ENCODE data around the gene OLA1.

The OLA1 gene

GRCh38 chr2:174153757-174154680 is 94.3 kb downstream of the OLA1 start:
- WGBS, result 88% methylated on average over 7 of the region's 8 CpGs
- Histone ChIP-seq H3K27me3 (ENCODE audit: insufficient read depth, low read length) (no peaks in the 10 kb centered on the region), H3K27ac (ENCODE audit: low read depth, low read length) (no peak overlapping the region), H3K9me3 (ENCODE audit: insufficient read depth, low read depth, low read length) (no peaks in the 10 kb centered on the region), H3K4me1 (ENCODE audit: insufficient read depth, low read length) (peaks cover 5% of the 10 kb centered on the region; the same call in 1 of the 2 replicates), H3K4me3 (ENCODE audit: low read length) (no peak overlapping the region), H3K9ac (ENCODE audit: low read depth, low read length) (no peak overlapping the region), H3K36me3 (ENCODE audit: insufficient read depth, low read length) (peaks cover 2% of the 10 kb centered on the region; the same call in 1 of the 2 replicates)

- WGBS, result 95% methylated on average over 2 of the region's 2 CpGs
- Histone ChIP-seq H3K4me3 (ENCODE audit: low read length) (no peak overlapping the region), H3K4me1 (ENCODE audit: insufficient read depth, low read length) (peaks cover 5% of the 10 kb centered on the region; the same call in 1 of the 2 replicates), H3K27me3 (ENCODE audit: insufficient read depth, low read length) (no peaks in the 10 kb centered on the region), H3K36me3 (ENCODE audit: insufficient read depth, low read length) (no peaks in the 10 kb centered on the region), H3K9ac (ENCODE audit: low read depth, low read length) (no peak overlapping the region), H3K9me3 (ENCODE audit: insufficient read depth, low read depth, low read length) (no peaks in the 10 kb centered on the region), H3K27ac (ENCODE audit: low read depth, low read length) (no peak overlapping the region)
Measured at GRCh38 chr2:174149530-174149929, 98.8 kb downstream of the OLA1 start.

- Histone ChIP-seq H3K9ac (ENCODE audit: low read depth, low read length) (no peak overlapping the region), H3K27me3 (ENCODE audit: insufficient read depth, low read length) (no peaks in the 10 kb centered on the region), H3K9me3 (ENCODE audit: insufficient read depth, low read depth, low read length) (no peaks in the 10 kb centered on the region), H3K4me3 (ENCODE audit: low read length) (no peak overlapping the region), H3K27ac (ENCODE audit: low read depth, low read length) (no peak overlapping the region), H3K36me3 (ENCODE audit: insufficient read depth, low read length) (no peaks in the 10 kb centered on the region), H3K4me1 (ENCODE audit: insufficient read depth, low read length) (no peaks in the 10 kb centered on the region)
- WGBS, result 92% methylated on average over 2 of the region's 2 CpGs
Measured at GRCh38 chr2:174148833-174149232, 99.5 kb downstream of the OLA1 start.

GRCh38 chr2:174145827-174146226 is 102.5 kb downstream of the OLA1 start:
- Histone ChIP-seq H3K27me3 (ENCODE audit: insufficient read depth, low read length) (no peaks in the 10 kb centered on the region), H3K9ac (ENCODE audit: low read depth, low read length) (no peak overlapping the region), H3K27ac (ENCODE audit: low read depth, low read length) (no peak overlapping the region), H3K4me3 (ENCODE audit: low read length) (no peak overlapping the region), H3K4me1 (ENCODE audit: insufficient read depth, low read length) (no peaks in the 10 kb centered on the region), H3K9me3 (ENCODE audit: insufficient read depth, low read depth, low read length) (no peaks in the 10 kb centered on the region), H3K36me3 (ENCODE audit: insufficient read depth, low read length) (no peaks in the 10 kb centered on the region)
- 83% methylated on average over 2 of the region's 2 CpGs for whole genome bisulfite sequencing

GRCh38 chr2:174142290-174142689 is 106.0 kb downstream of the OLA1 start:
- Histone ChIP-seq H3K4me1 (ENCODE audit: insufficient read depth, low read length) (no peaks in the 10 kb centered on the region), H3K36me3 (ENCODE audit: insufficient read depth, low read length) (peaks cover 8% of the 10 kb centered on the region), H3K4me3 (ENCODE audit: low read length) (no peak overlapping the region), H3K27me3 (ENCODE audit: insufficient read depth, low read length) (no peaks in the 10 kb centered on the region), H3K9me3 (ENCODE audit: insufficient read depth, low read depth, low read length) (peaks cover 1% of the 10 kb centered on the region), H3K9ac (ENCODE audit: low read depth, low read length) (no peak overlapping the region), H3K27ac (ENCODE audit: low read depth, low read length) (no peak overlapping the region)
- no CpG with 5 or more reads among the region's 2 CpGs for WGBS

GRCh38 chr2:174138161-174138560 is 110.2 kb downstream of the OLA1 start:
- no peak overlapping the region for H3K4me3 ChIP-seq (ENCODE audit: low read length)
- peaks cover 7% of the 10 kb centered on the region for H3K9me3 ChIP-seq (ENCODE audit: insufficient read depth, low read depth, low read length)
- no peaks in the 10 kb centered on the region for H3K27me3 ChIP-seq (ENCODE audit: insufficient read depth, low read length)
- H3K9ac ChIP-seq (ENCODE audit: low read depth, low read length), result no peak overlapping the region
- WGBS, result 81% methylated on average over 4 of the region's 4 CpGs
- H3K27ac ChIP-seq (ENCODE audit: low read depth, low read length), result no peak overlapping the region
- peaks cover 13% of the 10 kb centered on the region for H3K36me3 ChIP-seq (ENCODE audit: insufficient read depth, low read length)
- H3K4me1 ChIP-seq (ENCODE audit: insufficient read depth, low read length), result no peaks in the 10 kb centered on the region

GRCh38 chr2:174135981-174136380 is 112.4 kb downstream of the OLA1 start:
- Histone ChIP-seq H3K27me3 (ENCODE audit: insufficient read depth, low read length) (no peaks in the 10 kb centered on the region), H3K36me3 (ENCODE audit: insufficient read depth, low read length) (peaks cover 13% of the 10 kb centered on the region), H3K9me3 (ENCODE audit: insufficient read depth, low read depth, low read length) (peaks cover 7% of the 10 kb centered on the region), H3K27ac (ENCODE audit: low read depth, low read length) (no peak overlapping the region), H3K4me3 (ENCODE audit: low read length) (no peak overlapping the region), H3K4me1 (ENCODE audit: insufficient read depth, low read length) (peaks cover 16% of the 10 kb centered on the region; the same call in 1 of the 2 replicates), H3K9ac (ENCODE audit: low read depth, low read length) (no peak overlapping the region)
- 93% methylated on average over 3 of the region's 3 CpGs for WGBS

GRCh38 chr2:174125090-174125489 is 123.2 kb downstream of the OLA1 start:
- no peak overlapping the region; the same call in 1 of the 2 replicates for H3K9ac ChIP-seq (ENCODE audit: low read depth, low read length)

GRCh38 chr2:174124181-174124580 is 124.2 kb downstream of the OLA1 start:
- Histone ChIP-seq H3K9me3 (ENCODE audit: insufficient read depth, low read depth, low read length) (no peaks in the 10 kb centered on the region), H3K4me1 (ENCODE audit: insufficient read depth, low read length) (peaks cover 79% of the 10 kb centered on the region), H3K27ac (ENCODE audit: low read depth, low read length) (peak overlapping the region; percentile 80), H3K9ac (ENCODE audit: low read depth, low read length) (0 out of 2 replicates have a peak overlapping the region, but pooled peaks have one; percentile 28), H3K4me3 (ENCODE audit: low read length) (peak overlapping the region; percentile 0; the same call in 1 of the 2 replicates), H3K36me3 (ENCODE audit: insufficient read depth, low read length) (no peaks in the 10 kb centered on the region), H3K27me3 (ENCODE audit: insufficient read depth, low read length) (no peaks in the 10 kb centered on the region)
- WGBS, result 9% methylated on average over 5 of the region's 5 CpGs

More at GRCh38 chr2:174125090-174125489, 123.2 kb downstream of the OLA1 start:
- WGBS, result 46% methylated on average over 3 of the region's 4 CpGs
- Histone ChIP-seq H3K4me3 (ENCODE audit: low read length) (peak overlapping the region; percentile 0; the same call in 1 of the 2 replicates), H3K4me1 (ENCODE audit: insufficient read depth, low read length) (peaks cover 70% of the 10 kb centered on the region), H3K36me3 (ENCODE audit: insufficient read depth, low read length) (no peaks in the 10 kb centered on the region), H3K9me3 (ENCODE audit: insufficient read depth, low read depth, low read length) (no peaks in the 10 kb centered on the region), H3K27ac (ENCODE audit: low read depth, low read length) (peak overlapping the region; percentile 80), H3K27me3 (ENCODE audit: insufficient read depth, low read length) (no peaks in the 10 kb centered on the region)

- no peaks in the 10 kb centered on the region for H3K27me3 ChIP-seq (ENCODE audit: insufficient read depth, low read length)
- peak overlapping the region; percentile 3; the same call in 1 of the 2 replicates for H3K27ac ChIP-seq (ENCODE audit: low read depth, low read length)
- no peaks in the 10 kb centered on the region for H3K9me3 ChIP-seq (ENCODE audit: insufficient read depth, low read depth, low read length)
- peaks cover 97% of the 10 kb centered on the region for H3K4me1 ChIP-seq (ENCODE audit: insufficient read depth, low read length)
- H3K9ac ChIP-seq (ENCODE audit: low read depth, low read length), result no peak overlapping the region
- H3K36me3 ChIP-seq (ENCODE audit: insufficient read depth, low read length), result no peaks in the 10 kb centered on the region
- H3K4me3 ChIP-seq (ENCODE audit: low read length), result no peak overlapping the region
Measured at GRCh38 chr2:174122185-174122584, 126.1 kb downstream of the OLA1 start.

- Histone ChIP-seq H3K4me1 (ENCODE audit: insufficient read depth, low read length) (peaks cover 97% of the 10 kb centered on the region), H3K36me3 (ENCODE audit: insufficient read depth, low read length) (no peaks in the 10 kb centered on the region), H3K4me3 (ENCODE audit: low read length) (no peak overlapping the region), H3K9ac (ENCODE audit: low read depth, low read length) (no peak overlapping the region), H3K27ac (ENCODE audit: low read depth, low read length) (peak overlapping the region; percentile 3; the same call in 1 of the 2 replicates), H3K9me3 (ENCODE audit: insufficient read depth, low read depth, low read length) (no peaks in the 10 kb centered on the region), H3K27me3 (ENCODE audit: insufficient read depth, low read length) (no peaks in the 10 kb centered on the region)
- 84% methylated on average over 2 of the region's 2 CpGs for WGBS
Measured at GRCh38 chr2:174121612-174122011, 126.7 kb downstream of the OLA1 start.
